HEK293T (cell line): Measurements from ENCODE around the gene HMSD.

Source experiments
- ARNT ChIP-seq: fragments of 450-650 bp; IDR thresholded peaks from 2 replicates; pipeline ENCODE4 v1.6.1; 2017; ENCODE audit warnings: mild to moderate bottlenecking
- BHLHE40 ChIP-seq: fragments of 450-650 bp; IDR thresholded peaks from 2 replicates; pipeline ENCODE4 v1.6.1; 2016; ENCODE audit warnings: mild to moderate bottlenecking, moderate library complexity, borderline replicate concordance
- ELF4 ChIP-seq: fragments of 450-650 bp; IDR thresholded peaks from 2 replicates; pipeline ENCODE4 v1.6.1; 2017; ENCODE audit warnings: antibody characterized with exemption
- FOXM1 ChIP-seq: fragments of 450-650 bp; IDR thresholded peaks from 2 replicates; pipeline ENCODE4 v1.6.1; 2017; ENCODE audit warnings: mild to moderate bottlenecking, borderline replicate concordance
- LEF1 ChIP-seq: fragments of 450-650 bp; IDR thresholded peaks from 2 replicates; pipeline ENCODE4 v1.6.1; 2017; ENCODE audit warnings: mild to moderate bottlenecking, borderline replicate concordance
- PKNOX1 ChIP-seq: fragments of 450-650 bp; IDR thresholded peaks from 2 replicates; pipeline ENCODE4 v1.6.1; 2016
- SP1 ChIP-seq: fragments of 450-650 bp; IDR thresholded peaks from 2 replicates; pipeline ENCODE4 v1.6.1; 2017
- SUZ12 ChIP-seq: fragments of 450-650 bp; IDR thresholded peaks from 2 replicates; pipeline ENCODE4 v1.6.1; 2016; ENCODE audit warnings: mild to moderate bottlenecking
- TARDBP ChIP-seq: fragments of 450-650 bp; IDR thresholded peaks from 2 replicates; pipeline ENCODE4 v1.6.1; 2016
- ZNF384 ChIP-seq: fragments of 450-650 bp; IDR thresholded peaks from 2 replicates; pipeline ENCODE4 v1.6.1; 2016

- TF ChIP-seq BHLHE40 = no peak
- TF ChIP-seq ARNT = no peak
- no peak for TF ChIP-seq SUZ12
- no peak for TF ChIP-seq TARDBP
- TF ChIP-seq ZNF384 = no peak
- TF ChIP-seq ELF4 = no peak
- TF ChIP-seq SP1 = no peak
- no peak for TF ChIP-seq FOXM1
- TF ChIP-seq LEF1 = no peak
- no peak for TF ChIP-seq PKNOX1
Observed at GRCh38 chr18:63979409-63979920, 30.4 kb downstream of the HMSD start.
